Activated CD4-positive, CD25-positive, alpha-beta regulatory T cell treated with anti-CD3 and anti-CD28 coated beads, Interleukin-2, amount 50 U/mL, for 24 hours (primary cell): ENCODE measurements around the gene LMO2.
"Not testable (repeated sequence)": the region's sequence is repeated elsewhere in the genome, so short reads cannot be mapped to it uniquely, and the experiment has no call there.

Experiments used
- ATAC-seq, 2 donors: fragments of 150-1000 bp; cut with Tn5 transposase; one replicate each; pipeline ENCODE4 v1.10.0; 2021; ENCODE audit warnings: mild to moderate bottlenecking in 1 of 2, moderate library complexity in 1 of 2

LMO2 gene

GRCh38 chr11:33861386-33861785, 30.5 kb downstream of the LMO2 start:
- ATAC-seq, result no peak

- no peak for ATAC-seq
Measured at GRCh38 chr11:33860926-33861325, 30.9 kb downstream of the LMO2 start.

DNA sequence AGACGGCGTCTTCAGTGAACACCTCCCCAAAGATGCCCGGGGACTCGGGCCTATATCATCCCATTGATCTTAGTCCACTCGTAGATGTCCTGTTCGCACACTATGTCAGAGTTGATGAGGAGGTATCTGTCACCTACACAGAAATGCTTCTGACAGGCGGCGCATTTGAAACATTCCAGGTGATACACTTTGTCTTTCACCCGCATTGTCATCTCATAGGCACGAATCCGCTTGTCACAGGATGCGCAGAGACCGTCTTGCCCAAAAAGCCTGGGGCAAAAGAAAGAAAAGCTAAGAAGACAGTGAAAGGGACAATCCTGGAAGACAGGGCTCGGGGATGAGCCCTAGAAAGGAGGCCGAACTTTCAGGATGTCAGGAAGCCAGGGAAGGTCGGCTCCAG, 32.6 kb downstream of the LMO2 start:
- ATAC-seq, result no peak

- peak; percentile 38 to 64 for ATAC-seq
Measured at GRCh38 chr11:33857933-33858371, 33.9 kb downstream of the LMO2 start.

GRCh38 chr11:33855500-33855899, 36.4 kb downstream of the LMO2 start:
- no peak for ATAC-seq

DNA sequence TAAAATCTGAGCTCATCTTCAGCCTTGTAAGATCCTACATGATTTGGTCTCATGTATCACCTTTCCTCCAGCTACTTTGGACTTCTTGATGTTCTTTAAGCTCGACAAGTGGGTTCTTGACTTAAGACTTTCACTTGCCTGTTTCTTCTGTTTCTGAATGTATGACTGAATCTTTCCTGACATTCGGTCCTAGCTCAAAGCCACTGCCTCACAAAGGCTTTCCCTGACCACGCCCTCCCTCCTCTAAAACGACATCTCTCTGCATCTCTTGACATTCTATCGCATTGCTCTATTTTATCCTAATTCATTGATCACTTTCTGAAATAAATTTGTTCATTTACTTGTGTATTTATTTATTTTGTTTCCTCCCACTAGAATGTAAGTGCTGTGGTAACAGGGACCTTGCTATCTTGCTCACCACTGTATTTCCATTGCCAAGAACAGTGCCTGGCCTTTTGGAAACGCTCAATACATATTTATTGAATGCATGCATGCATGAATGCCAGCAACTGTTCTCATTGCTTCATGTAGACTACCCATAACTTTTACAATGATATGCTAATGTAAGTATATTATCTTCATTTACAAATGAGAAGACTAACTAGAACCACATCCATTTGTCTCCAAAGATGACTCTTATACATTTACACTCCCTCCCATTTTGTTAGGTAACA, 43.0 kb downstream of the LMO2 start:
- no peak for ATAC-seq

- no peak for ATAC-seq
Measured at GRCh38 chr11:33847251-33847650, 44.6 kb downstream of the LMO2 start.

DNA sequence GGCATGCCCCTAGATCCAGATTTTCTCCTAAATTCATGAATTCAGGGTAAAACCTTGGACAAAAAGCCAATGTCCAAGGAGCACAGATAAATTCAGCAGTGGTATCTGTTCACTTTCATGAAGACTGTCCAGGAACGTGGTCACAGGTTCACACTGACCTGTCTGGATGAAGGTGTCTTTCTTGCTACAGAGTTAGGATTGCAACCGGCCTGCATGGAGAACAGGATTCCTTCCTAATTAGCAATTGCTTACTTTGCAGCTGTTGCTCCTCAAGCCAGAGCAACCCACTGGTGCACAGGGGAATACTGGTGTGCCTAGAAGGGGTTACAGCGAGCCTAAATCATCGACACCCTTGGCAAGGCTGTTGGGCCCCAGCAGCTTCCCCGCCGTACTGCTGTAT, 47.6 kb downstream of the LMO2 start:
- ATAC-seq, result no peak

- no peak for ATAC-seq
Measured at GRCh38 chr11:33843018-33843417, 48.9 kb downstream of the LMO2 start.

DNA sequence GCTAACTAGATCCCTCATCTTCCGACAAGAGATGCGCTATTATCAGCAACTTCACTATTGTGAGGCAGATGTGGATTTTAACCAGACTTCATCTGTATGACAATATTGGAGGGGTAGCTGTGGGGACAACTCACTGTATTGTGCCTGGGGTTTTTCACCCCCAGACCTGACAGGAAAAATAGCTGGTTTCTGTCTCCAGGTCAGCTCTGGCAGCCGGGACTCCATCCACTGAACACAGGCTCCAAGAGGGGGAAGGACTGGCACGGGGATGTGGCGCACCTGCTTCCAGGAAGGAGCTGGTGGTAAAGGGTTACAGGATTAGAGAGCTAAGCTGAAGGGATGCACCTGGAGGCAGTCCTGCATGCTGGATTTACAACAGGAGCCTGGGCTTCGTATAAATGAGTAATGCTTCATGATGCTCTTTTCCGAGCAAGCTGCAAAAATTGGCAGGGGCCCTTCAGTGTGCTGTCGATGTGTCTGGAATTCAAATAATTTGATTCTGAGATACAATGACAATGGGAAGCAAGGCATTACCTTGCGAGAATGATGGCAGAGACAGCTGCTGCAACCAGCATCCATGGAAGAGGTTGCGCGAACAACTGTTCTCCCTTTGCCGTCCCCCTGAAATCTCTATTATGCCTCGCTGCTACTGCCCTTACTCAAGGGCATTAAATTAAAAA, 49.5 kb downstream of the LMO2 start:
- no peak for ATAC-seq

- ATAC-seq, result not testable (repeated sequence)
Measured at GRCh38 chr11:33838234-33838633, 53.6 kb downstream of the LMO2 start.

DNA sequence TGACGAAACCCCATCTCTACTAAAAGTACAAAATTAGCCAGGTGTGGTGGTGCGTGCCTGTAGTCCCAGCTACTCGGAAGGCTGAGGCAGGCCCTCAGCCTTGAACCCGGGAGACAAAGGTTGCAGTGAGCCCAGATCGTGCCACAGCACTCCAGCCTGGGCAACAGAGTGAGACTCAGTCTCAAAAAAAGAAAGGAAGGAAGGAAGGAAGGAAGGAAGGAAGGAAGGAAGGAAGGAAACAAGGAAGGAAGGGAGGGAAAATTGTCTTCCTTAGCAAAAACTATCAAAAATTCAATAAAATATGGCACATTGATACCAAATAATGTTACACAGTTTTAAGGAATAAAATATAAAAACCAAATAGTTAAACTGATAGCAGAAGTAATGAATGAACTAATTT, 54.5 kb downstream of the LMO2 start:
- not testable (repeated sequence) for ATAC-seq

- ATAC-seq, result no peak
Measured at GRCh38 chr11:33835143-33835878, 56.6 kb downstream of the LMO2 start.

DNA sequence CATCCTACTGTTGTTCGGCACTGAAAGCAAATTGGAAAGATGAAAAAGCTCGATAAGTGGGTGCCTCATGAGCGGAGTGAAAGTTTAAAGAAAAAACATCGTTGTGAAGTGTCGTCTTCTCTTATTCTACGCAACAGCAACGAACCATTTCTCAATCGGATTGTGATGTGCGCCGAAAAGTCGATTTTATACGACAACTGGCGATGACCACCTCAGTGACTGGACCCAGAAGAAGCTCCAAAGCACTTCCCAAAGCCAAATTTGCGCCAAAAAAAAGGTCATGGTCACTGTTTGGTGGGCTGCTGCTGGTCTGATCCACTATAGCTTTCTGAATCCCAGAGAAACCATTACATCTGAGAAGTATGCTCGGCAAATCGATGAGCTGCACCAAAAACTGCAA, 59.2 kb downstream of the LMO2 start:
- no peak for ATAC-seq

DNA sequence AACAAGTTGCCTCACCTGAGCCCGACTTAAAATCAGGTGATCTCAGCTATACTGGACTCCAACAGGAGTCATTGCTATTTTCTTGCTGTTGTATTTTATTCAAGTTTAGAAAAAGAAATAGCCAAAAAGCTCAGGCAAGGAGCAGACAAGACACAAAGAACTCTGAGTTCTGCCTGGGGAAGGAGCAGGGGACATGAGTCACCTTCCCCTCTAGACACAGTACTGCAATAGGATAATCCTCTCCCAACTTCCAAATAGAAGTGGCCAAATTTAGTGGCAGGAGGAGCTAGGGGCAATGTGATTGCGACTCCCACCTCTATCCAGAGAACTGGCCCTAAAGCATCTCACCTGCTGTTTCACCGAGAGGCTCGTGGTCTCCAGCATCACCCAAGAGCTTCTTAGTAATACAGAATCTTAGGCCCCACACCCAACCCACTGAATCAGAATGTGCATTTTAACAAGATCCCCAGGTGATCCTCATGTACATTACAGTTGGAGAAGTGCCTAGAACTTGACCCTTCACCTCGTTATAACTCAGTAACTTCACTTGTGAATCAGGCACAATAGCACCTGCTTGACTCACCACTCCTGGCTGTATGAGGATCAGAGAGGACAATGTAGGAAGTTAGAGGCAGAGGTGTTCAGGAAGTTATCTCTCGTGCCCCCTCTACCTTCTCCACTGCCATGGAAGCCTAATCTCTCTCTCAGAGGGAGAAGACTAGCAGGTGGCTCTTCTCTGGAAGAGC, 60.8 kb downstream of the LMO2 start:
- ATAC-seq, result no peak

GRCh38 chr11:33829430-33830141, 62.3 kb downstream of the LMO2 start:
- peak; percentile 61 to 71 for ATAC-seq

GRCh38 chr11:33828604-33829429, 63.1 kb downstream of the LMO2 start:
- ATAC-seq, result no peak

- no peak for ATAC-seq
Measured at GRCh38 chr11:33827206-33827605, 64.7 kb downstream of the LMO2 start.

DNA sequence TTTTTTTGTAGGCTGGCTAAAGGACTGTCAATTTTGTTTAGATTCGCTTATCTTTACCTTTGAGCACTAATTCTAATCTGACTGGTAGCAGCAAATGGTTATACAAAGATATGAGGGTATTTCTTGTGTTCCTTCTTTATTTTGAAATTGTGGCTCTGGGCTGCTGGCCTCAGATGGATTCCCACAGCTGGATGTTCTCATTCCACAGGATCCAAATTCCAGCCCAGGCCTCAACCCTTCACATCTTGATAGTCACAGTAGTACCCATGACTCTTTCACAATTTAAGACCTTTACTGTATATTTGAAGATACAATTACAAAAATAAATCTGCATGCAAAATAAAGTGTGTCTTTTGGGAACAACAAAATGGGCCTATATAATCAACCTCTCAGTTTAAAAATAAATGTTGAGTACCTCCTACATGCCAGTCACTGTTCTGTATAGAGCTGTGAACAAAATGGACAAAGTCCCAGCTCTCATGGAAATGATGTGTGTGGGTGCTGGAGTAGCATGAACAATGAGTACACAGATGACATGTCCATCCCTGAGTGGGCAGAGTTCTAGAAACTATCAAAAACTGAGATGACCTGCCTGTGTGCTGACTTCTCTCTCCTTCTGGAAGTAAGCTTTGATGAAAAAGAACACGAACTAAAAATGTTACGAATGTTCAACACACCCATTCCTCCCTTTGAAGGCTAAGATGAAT, 65.9 kb downstream of the LMO2 start:
- no peak for ATAC-seq

DNA sequence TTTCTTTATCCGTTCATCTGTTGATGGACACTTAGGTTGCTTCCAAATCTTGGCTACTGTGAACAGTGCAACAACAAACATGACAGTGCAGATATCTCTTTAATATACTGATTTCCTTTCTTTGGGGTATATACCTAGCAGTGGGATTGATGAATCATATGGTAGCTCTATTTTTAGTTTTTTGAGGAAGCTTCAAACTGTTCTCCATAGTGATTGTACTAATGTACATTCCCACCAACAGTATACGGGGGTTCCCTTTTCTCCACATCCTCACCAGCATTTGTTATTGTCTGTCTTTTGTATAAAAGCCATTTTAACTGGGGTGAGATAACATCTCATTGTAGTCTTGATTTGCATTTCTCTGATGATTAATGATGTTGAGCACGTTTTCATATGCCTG, 68.9 kb downstream of the LMO2 start:
- ATAC-seq, result not testable (repeated sequence)
